Uterus (tissue), 4 donors: ENCODE measurements around the gene FRZB. TPM values are rescaled to one million over a fixed set of nuclear protein-coding genes. Genes with fewer than 3 reads are reported as not detected.

Experiments
- DNase-seq, 2 donors: peaks; one replicate each; pipeline ENCODE4 v3.0.0-alpha.2; 2019 to 2020
- H3K27ac ChIP-seq, 2 donors: fragments of 200-600 bp; sonication (generic); 1 replicate in 1 of 2; 2 replicates in 1 of 2; pipeline ENCODE4 v1.5.1; 2016 to 2018
- H3K27me3 ChIP-seq, 2 donors: fragments of 200-600 bp; sonication (generic); one replicate each; pipeline ENCODE4 v1.5.1; 2018 to 2019; ENCODE audit warnings: control low read depth in 1 of 2
- H3K36me3 ChIP-seq, 2 donors: fragments of 200-600 bp; sonication (generic); one replicate each; pipeline ENCODE4 v1.5.1; 2019; ENCODE audit warnings: control low read depth in 1 of 2
- H3K4me1 ChIP-seq, 2 donors: fragments of 200-600 bp; sonication (generic); one replicate each; pipeline ENCODE4 v1.5.1; 2018 to 2019; ENCODE audit warnings: control low read depth in 1 of 2
- H3K4me3 ChIP-seq, 2 donors: fragments of 200-600 bp; sonication (generic); 1 replicate in 1 of 2; 2 replicates in 1 of 2; pipeline ENCODE4 v1.5.1; 2018 to 2019; ENCODE audit warnings: mild to moderate bottlenecking in 1 of 2
- H3K9me3 ChIP-seq, 2 donors: fragments of 200-600 bp; sonication (generic); one replicate each; pipeline ENCODE4 v1.5.1; 2019; ENCODE audit warnings: control low read depth in 1 of 2
- CTCF ChIP-seq, 4 experiments: fragments of 200-600 bp in 2 of 4; fragments of 450-650 bp in 2 of 4; sonication (generic) in 2 of 4; IDR thresholded peaks; one replicate each; pipeline ENCODE4 v1.5.1; 2016 to 2019; ENCODE audit warnings: antibody characterized with exemption in 4 of 4, mild to moderate bottlenecking in 2 of 4, moderate library complexity in 1 of 4
- POLR2A ChIP-seq, 2 donors: fragments of 450-650 bp; IDR thresholded peaks; one replicate each; pipeline ENCODE4 v1.6.1; 2016; ENCODE audit warnings: antibody characterized with exemption in 2 of 2, mild to moderate bottlenecking in 1 of 2, moderate library complexity in 1 of 2
- intact Hi-C: fragments of 100-400 bp; cut with DNase I; formaldehyde crosslinking; loops from one replicate; pipeline ENCODE4 v1.15.1; 2023; ENCODE audit warnings: low total_unique reads
- total RNA-seq, 4 donors: library from RNA; depleted of rRNA in 3 of 4; stranded (reverse); fragments of >200 nt in 3 of 4; gene quantifications; one replicate each; pipeline versions ENCODE4 v1.1.0 to v1.2.4, GENCODE V29; 2014 to 2023
- donor health status: DM: yes; HTN: yes; CAD: no.

The FRZB gene
- total RNA-seq, 4 donors from 2014 or later: 0.29 to 15.1 (median 7.3) TPM

GRCh38 chr2:182817558-182817957 lies 48.9 kb downstream of the FRZB start:
- H3K4me3 ChIP-seq: no peak overlapping the region
- H3K9me3 ChIP-seq: no peaks in the 10 kb centered on the region
- no peaks in the 10 kb centered on the region for H3K36me3 ChIP-seq
- no peak overlapping the region for H3K27ac ChIP-seq
- TF ChIP-seq POLR2A (IDR thresholded peaks at IDR 0.05): no peak
- TF ChIP-seq CTCF (IDR thresholded peaks at IDR 0.05): no peak
- no peak for DNase-seq
- H3K27me3 ChIP-seq: no peaks in the 10 kb centered on the region
- intact Hi-C loops: no loop called here
- H3K4me1 ChIP-seq: no peaks in the 10 kb centered on the region

GRCh38 chr2:182816866-182817265 lies 49.6 kb downstream of the FRZB start:
- Histone ChIP-seq H3K4me3 (no peak overlapping the region), H3K27ac (no peak overlapping the region), H3K4me1 (no peaks in the 10 kb centered on the region), H3K9me3 (no peaks in the 10 kb centered on the region), H3K27me3 (no peaks in the 10 kb centered on the region), H3K36me3 (no peaks in the 10 kb centered on the region)
- intact Hi-C loops: no loop called here
- no peak for DNase-seq
- TF ChIP-seq CTCF (IDR thresholded peaks at IDR 0.05): no peak
- no peak for TF ChIP-seq POLR2A (IDR thresholded peaks at IDR 0.05)

GRCh38 chr2:182814804-182815203 lies 51.6 kb downstream of the FRZB start:
- no peak for TF ChIP-seq CTCF (IDR thresholded peaks at IDR 0.05)
- TF ChIP-seq POLR2A (IDR thresholded peaks at IDR 0.05): no peak
- H3K4me3 ChIP-seq: no peak overlapping the region
- H3K27ac ChIP-seq: no peak overlapping the region
- DNase-seq: no peak
- no peaks in the 10 kb centered on the region for H3K4me1 ChIP-seq
- intact Hi-C loops: no loop called here
- H3K36me3 ChIP-seq: no peaks in the 10 kb centered on the region
- H3K9me3 ChIP-seq: no peaks in the 10 kb centered on the region
- H3K27me3 ChIP-seq: no peaks in the 10 kb centered on the region

- DNase-seq: no peak
- intact Hi-C loops: no loop called here
Observed at GRCh38 chr2:182814380-182814779, 52.1 kb downstream of the FRZB start.

GRCh38 chr2:182810087-182810486 lies 56.4 kb downstream of the FRZB start:
- intact Hi-C loops: no loop called here
- no peaks in the 10 kb centered on the region for H3K27me3 ChIP-seq
- H3K27ac ChIP-seq: no peak overlapping the region
- H3K36me3 ChIP-seq: no peaks in the 10 kb centered on the region
- H3K4me3 ChIP-seq: no peak overlapping the region
- no peaks in the 10 kb centered on the region for H3K4me1 ChIP-seq
- no peaks in the 10 kb centered on the region for H3K9me3 ChIP-seq
- DNase-seq: no peak
- no peak for TF ChIP-seq POLR2A (IDR thresholded peaks at IDR 0.05)
- no peak for TF ChIP-seq CTCF (IDR thresholded peaks at IDR 0.05)

More at GRCh38 chr2:182814380-182814779, 52.1 kb downstream of the FRZB start:
- no peaks in the 10 kb centered on the region for H3K27me3 ChIP-seq
- no peak overlapping the region for H3K4me3 ChIP-seq
- TF ChIP-seq CTCF (IDR thresholded peaks at IDR 0.05) (no peak), POLR2A (IDR thresholded peaks at IDR 0.05) (no peak)
- no peaks in the 10 kb centered on the region for H3K36me3 ChIP-seq
- no peaks in the 10 kb centered on the region for H3K4me1 ChIP-seq
- no peak overlapping the region for H3K27ac ChIP-seq
- H3K9me3 ChIP-seq: no peaks in the 10 kb centered on the region
